MM.1S (cell line): Measurements from ENCODE around the gene GARIN5A.

Source experiments
- CTCF ChIP-seq: fragments of 300-600 bp; sonication (generic); IDR thresholded peaks from 2 replicates; pipeline ENCODE4 v1.5.1; 2016; ENCODE audit warnings: antibody characterized with exemption, low read length, mixed read lengths
- EZH2 ChIP-seq: fragments of 300-600 bp; sonication (generic); optimal IDR thresholded peaks from 2 replicates; pipeline ENCODE3; 2017; ENCODE audit warnings: low read depth, mild to moderate bottlenecking, antibody characterized with exemption, low read length, mixed read lengths
- EZH2phosphoT487 ChIP-seq: fragments of 300-600 bp; sonication (generic); IDR thresholded peaks from 2 replicates; pipeline ENCODE4 v1.6.1; 2018; ENCODE audit warnings: antibody characterized with exemption, low read length

GRCh38 chr19:50425581-50425980, 51.1 kb downstream of the GARIN5A start:
- no peak for TF ChIP-seq CTCF
- no peak for TF ChIP-seq EZH2phosphoT487
- no peak for TF ChIP-seq EZH2
